Effector memory CD4-positive, alpha-beta T cell (primary cell): ENCODE measurements around the gene PROZ.

ENCODE experiments used
- DNase-seq, 3 donors: peaks; one replicate each; pipeline ENCODE4 v3.0.0-alpha.2; 2020
- H3K27ac ChIP-seq: 2 replicates; pipeline ENCODE4 v1.7.0; 2013; ENCODE audit warnings: mild to moderate bottlenecking, low read length, moderate library complexity; ENCODE audit not compliant: insufficient read depth, poor library complexity, severe bottlenecking
- H3K27me3 ChIP-seq: replicated peaks from 2 replicates; pipeline ENCODE4 v1.7.0; 2013; ENCODE audit warnings: mild to moderate bottlenecking, low read length; ENCODE audit not compliant: insufficient read depth, control insufficient read depth, poor library complexity, severe bottlenecking
- H3K36me3 ChIP-seq: 2 replicates; pipeline ENCODE4 v1.7.0; 2013; ENCODE audit warnings: mild to moderate bottlenecking, low read length, moderate library complexity; ENCODE audit not compliant: control insufficient read depth, insufficient read depth
- H3K4me1 ChIP-seq: 2 replicates; pipeline ENCODE4 v1.7.0; 2013; ENCODE audit warnings: low read length, mild to moderate bottlenecking; ENCODE audit not compliant: control insufficient read depth, insufficient read depth, poor library complexity, severe bottlenecking
- H3K4me3 ChIP-seq: 2 replicates; pipeline ENCODE4 v1.7.0; 2013; ENCODE audit warnings: low read length, low read depth, mild to moderate bottlenecking; ENCODE audit not compliant: insufficient read depth, poor library complexity, severe bottlenecking
- H3K9me3 ChIP-seq: 2 replicates; pipeline ENCODE4 v1.7.0; 2013; ENCODE audit warnings: mild to moderate bottlenecking, low read length, moderate library complexity; ENCODE audit not compliant: control insufficient read depth

The PROZ gene

GRCh38 chr13:113192279-113192678, 33.8 kb downstream of the PROZ start:
- Histone ChIP-seq H3K27me3 (no peaks in the 10 kb centered on the region), H3K9me3 (no peaks in the 10 kb centered on the region), H3K27ac (no peak overlapping the region), H3K36me3 (peaks cover 51% of the 10 kb centered on the region), H3K4me3 (no peak overlapping the region), H3K4me1 (no peaks in the 10 kb centered on the region)
- DNase-seq, result no peak

- peaks cover 57% of the 10 kb centered on the region for H3K36me3 ChIP-seq
- H3K4me1 ChIP-seq, result no peaks in the 10 kb centered on the region
- no peak overlapping the region for H3K4me3 ChIP-seq
- H3K27me3 ChIP-seq, result no peaks in the 10 kb centered on the region
- H3K27ac ChIP-seq, result no peak overlapping the region
- H3K9me3 ChIP-seq, result no peaks in the 10 kb centered on the region
- no peak for DNase-seq
Measured at GRCh38 chr13:113192902-113193301, 34.5 kb downstream of the PROZ start.

- Histone ChIP-seq H3K27me3 (no peaks in the 10 kb centered on the region), H3K9me3 (no peaks in the 10 kb centered on the region), H3K27ac (no peak overlapping the region), H3K4me3 (no peak overlapping the region), H3K36me3 (peaks cover 71% of the 10 kb centered on the region), H3K4me1 (no peaks in the 10 kb centered on the region)
- DNase-seq, result no peak
Measured at GRCh38 chr13:113195360-113195759, 36.9 kb downstream of the PROZ start.

- H3K27me3 ChIP-seq, result no peaks in the 10 kb centered on the region
- peaks cover 72% of the 10 kb centered on the region for H3K36me3 ChIP-seq
- no peak for DNase-seq
- no peak overlapping the region for H3K27ac ChIP-seq
- no peaks in the 10 kb centered on the region for H3K4me1 ChIP-seq
- no peak overlapping the region for H3K4me3 ChIP-seq
- no peaks in the 10 kb centered on the region for H3K9me3 ChIP-seq
Measured at GRCh38 chr13:113196970-113197737, 38.7 kb downstream of the PROZ start.

GRCh38 chr13:113201815-113202214, 43.4 kb downstream of the PROZ start:
- H3K4me1 ChIP-seq, result peaks cover 9% of the 10 kb centered on the region
- no peaks in the 10 kb centered on the region for H3K27me3 ChIP-seq
- no peaks in the 10 kb centered on the region for H3K9me3 ChIP-seq
- H3K27ac ChIP-seq, result no peak overlapping the region
- no peak for DNase-seq
- peaks cover 39% of the 10 kb centered on the region for H3K36me3 ChIP-seq
- no peak overlapping the region for H3K4me3 ChIP-seq

GRCh38 chr13:113202912-113203311, 44.5 kb downstream of the PROZ start:
- no peaks in the 10 kb centered on the region for H3K9me3 ChIP-seq
- no peaks in the 10 kb centered on the region for H3K27me3 ChIP-seq
- H3K4me3 ChIP-seq, result no peak overlapping the region
- peaks cover 14% of the 10 kb centered on the region for H3K4me1 ChIP-seq
- no peak overlapping the region for H3K27ac ChIP-seq
- peaks cover 28% of the 10 kb centered on the region for H3K36me3 ChIP-seq
- DNase-seq, result no peak

- DNase-seq, result no peak
- Histone ChIP-seq H3K4me3 (no peak overlapping the region), H3K27me3 (no peaks in the 10 kb centered on the region), H3K4me1 (peaks cover 14% of the 10 kb centered on the region), H3K36me3 (peaks cover 22% of the 10 kb centered on the region), H3K9me3 (no peaks in the 10 kb centered on the region), H3K27ac (no peak overlapping the region)
Measured at GRCh38 chr13:113203507-113204377, 45.3 kb downstream of the PROZ start.

- peaks cover 15% of the 10 kb centered on the region for H3K36me3 ChIP-seq
- no peak overlapping the region for H3K27ac ChIP-seq
- no peaks in the 10 kb centered on the region for H3K9me3 ChIP-seq
- no peaks in the 10 kb centered on the region for H3K27me3 ChIP-seq
- no peak for DNase-seq
- H3K4me3 ChIP-seq, result no peak overlapping the region
- peaks cover 14% of the 10 kb centered on the region for H3K4me1 ChIP-seq
Measured at GRCh38 chr13:113204378-113204734, 45.9 kb downstream of the PROZ start.

GRCh38 chr13:113205428-113205931, 47.0 kb downstream of the PROZ start:
- H3K27me3 ChIP-seq, result no peaks in the 10 kb centered on the region
- no peak for DNase-seq
- H3K4me3 ChIP-seq, result no peak overlapping the region
- H3K27ac ChIP-seq, result no peak overlapping the region
- H3K36me3 ChIP-seq, result peaks cover 4% of the 10 kb centered on the region
- H3K9me3 ChIP-seq, result no peaks in the 10 kb centered on the region
- H3K4me1 ChIP-seq, result peaks cover 19% of the 10 kb centered on the region

- DNase-seq, result no peak
- peaks cover 26% of the 10 kb centered on the region for H3K4me1 ChIP-seq
- no peaks in the 10 kb centered on the region for H3K9me3 ChIP-seq
- peak overlapping the region; percentile 91 for H3K4me3 ChIP-seq
- peaks cover 4% of the 10 kb centered on the region for H3K36me3 ChIP-seq
- H3K27me3 ChIP-seq, result no peaks in the 10 kb centered on the region
- H3K27ac ChIP-seq, result peak overlapping the region; percentile 93
Measured at GRCh38 chr13:113207460-113207859, 49.0 kb downstream of the PROZ start.
